Skeletal muscle tissue (tissue), 4 donors: ENCODE measurements around the gene TSSC4. TPM values are rescaled to one million over a fixed set of nuclear protein-coding genes. Genes with fewer than 3 reads are reported as not detected.

ENCODE experiments used
- H3K27ac ChIP-seq: one replicate; pipeline ENCODE4 v1.7.0; 2013; ENCODE audit warnings: mild to moderate bottlenecking, low read depth, low read length, inconsistent platforms
- H3K27me3 ChIP-seq, 3 donors: one replicate each; pipeline ENCODE4 v1.7.0; 2013; ENCODE audit warnings: low read length in 3 of 3; ENCODE audit not compliant: control insufficient read depth in 3 of 3, insufficient read depth in 3 of 3
- H3K36me3 ChIP-seq, 3 donors: one replicate each; pipeline ENCODE4 v1.7.0; 2013; ENCODE audit warnings: low read length in 3 of 3; ENCODE audit not compliant: control insufficient read depth in 3 of 3, insufficient read depth in 3 of 3
- H3K4me1 ChIP-seq, 3 donors: one replicate each; pipeline ENCODE4 v1.7.0; 2013; ENCODE audit warnings: low read length in 3 of 3, mild to moderate bottlenecking in 3 of 3; ENCODE audit not compliant: control insufficient read depth in 3 of 3, insufficient read depth in 3 of 3
- H3K4me3 ChIP-seq, 3 donors: one replicate each; pipeline ENCODE4 v1.7.0; 2013; ENCODE audit warnings: low read length in 3 of 3
- H3K9ac ChIP-seq, 3 donors: one replicate each; pipeline ENCODE4 v1.7.0; 2013; ENCODE audit warnings: low read length in 3 of 3, mild to moderate bottlenecking in 3 of 3, moderate library complexity in 2 of 3, low read depth in 1 of 3
- H3K9me3 ChIP-seq, 3 donors: one replicate each; pipeline ENCODE4 v1.7.0; 2013; ENCODE audit warnings: low read length in 3 of 3; ENCODE audit not compliant: control insufficient read depth in 3 of 3
- total RNA-seq: library from RNA; depleted of rRNA; stranded (reverse); fragments of >200 nt; gene quantifications from one replicate; pipeline ENCODE4 v1.2.3, GENCODE V29; 2014
- donor health status: Osteomylitis.

TSSC4 gene
- total RNA-seq, 1 donor from 2014 or later, result 23.5 TPM

DNA sequence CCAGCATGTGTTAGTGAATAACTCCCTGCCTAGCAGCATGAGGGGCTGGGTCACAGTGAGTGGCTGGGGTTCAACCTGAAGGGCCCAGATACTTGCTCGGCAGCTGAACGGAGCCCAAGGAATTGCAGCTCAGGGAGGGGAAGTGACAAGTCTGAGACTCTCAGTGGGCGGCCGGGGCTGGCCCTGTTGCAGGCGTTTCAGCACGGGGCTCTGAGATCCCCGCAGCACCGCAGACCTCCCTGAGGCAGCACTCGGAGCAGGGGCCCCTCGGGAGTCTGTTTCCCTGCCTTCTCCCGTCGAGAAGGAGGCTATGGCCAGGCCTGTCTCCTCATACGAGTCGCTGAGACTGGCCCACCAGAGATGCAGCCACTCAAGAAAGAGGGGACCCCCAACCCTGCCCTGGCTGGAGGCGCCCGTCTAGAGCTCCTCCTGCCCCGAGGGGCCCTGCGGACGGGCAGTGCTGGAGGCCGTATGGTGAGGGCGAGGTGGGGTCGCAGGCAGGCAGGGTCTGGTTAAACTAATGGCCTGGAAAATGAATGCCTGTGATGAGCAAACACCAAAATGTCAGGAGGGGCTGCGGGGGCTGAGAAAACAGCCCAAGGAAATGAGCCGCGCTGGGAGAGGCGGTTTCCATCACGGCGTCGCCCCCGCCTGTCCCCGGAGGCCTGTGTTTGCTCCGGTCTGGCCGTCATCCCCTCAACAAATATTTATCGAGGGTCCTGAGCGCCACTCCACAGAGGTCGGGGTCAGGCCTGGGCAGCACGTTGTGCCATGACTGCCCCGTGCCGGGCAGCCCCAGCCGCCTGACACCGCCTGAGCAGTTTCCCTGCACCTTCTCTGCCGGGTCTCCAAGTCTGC, 9.3 kb downstream of the TSSC4 start:
- H3K9me3 ChIP-seq, result no peaks in the 10 kb centered on the region
- peaks cover 0 to 9% (median 8%) of the 10 kb centered on the region in 3 donors for H3K27me3 ChIP-seq
- no peak overlapping the region for H3K4me3 ChIP-seq
- no peak overlapping the region for H3K27ac ChIP-seq
- H3K9ac ChIP-seq, result no peak overlapping the region
- H3K4me1 ChIP-seq, result peaks cover 0 to 4% (median 0%) of the 10 kb centered on the region in 3 donors
- H3K36me3 ChIP-seq, result no peaks in the 10 kb centered on the region

GRCh38 chr11:2410616-2411015, 10.1 kb downstream of the TSSC4 start:
- H3K27me3 ChIP-seq, result peaks cover 0 to 12% (median 9%) of the 10 kb centered on the region in 3 donors
- H3K9me3 ChIP-seq, result no peaks in the 10 kb centered on the region
- H3K4me1 ChIP-seq, result peaks cover 0 to 4% (median 0%) of the 10 kb centered on the region in 3 donors
- H3K9ac ChIP-seq, result no peak overlapping the region
- H3K4me3 ChIP-seq, result no peak overlapping the region
- no peak overlapping the region for H3K27ac ChIP-seq
- no peaks in the 10 kb centered on the region for H3K36me3 ChIP-seq

GRCh38 chr11:2411446-2412305, 11.1 kb downstream of the TSSC4 start:
- H3K9ac ChIP-seq, result no peak overlapping the region
- H3K9me3 ChIP-seq, result no peaks in the 10 kb centered on the region
- no peaks in the 10 kb centered on the region for H3K36me3 ChIP-seq
- H3K4me3 ChIP-seq, result no peak overlapping the region
- peaks cover 0 to 4% (median 0%) of the 10 kb centered on the region in 3 donors for H3K4me1 ChIP-seq
- H3K27me3 ChIP-seq, result peaks cover 0 to 19% (median 15%) of the 10 kb centered on the region in 3 donors
- no peak overlapping the region for H3K27ac ChIP-seq

DNA sequence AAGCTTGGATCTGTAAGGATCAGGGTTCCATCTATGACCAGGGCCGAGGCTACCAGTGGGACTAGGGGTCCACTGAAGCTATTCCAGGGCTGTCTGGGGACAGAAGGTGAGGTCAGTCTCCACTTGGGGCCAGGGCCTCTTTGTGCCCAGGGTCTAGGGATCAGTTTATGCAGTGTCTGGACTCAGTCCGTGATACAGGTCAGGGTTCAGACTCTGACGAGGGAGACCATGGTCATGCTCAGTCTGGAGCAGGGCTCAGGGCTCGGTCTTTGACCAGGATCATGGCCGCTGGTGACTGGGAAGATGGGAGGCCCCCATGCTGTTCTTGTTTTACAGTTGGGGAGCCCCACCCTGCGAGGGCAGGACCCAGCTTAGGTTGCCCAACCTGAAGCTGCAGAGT, 11.8 kb downstream of the TSSC4 start:
- H3K4me3 ChIP-seq, result no peak overlapping the region
- H3K9me3 ChIP-seq, result no peaks in the 10 kb centered on the region
- no peak overlapping the region for H3K9ac ChIP-seq
- H3K27me3 ChIP-seq, result peaks cover 0 to 19% (median 15%) of the 10 kb centered on the region in 3 donors
- H3K27ac ChIP-seq, result no peak overlapping the region
- H3K4me1 ChIP-seq, result peaks cover 0 to 4% (median 0%) of the 10 kb centered on the region in 3 donors
- no peaks in the 10 kb centered on the region for H3K36me3 ChIP-seq

DNA sequence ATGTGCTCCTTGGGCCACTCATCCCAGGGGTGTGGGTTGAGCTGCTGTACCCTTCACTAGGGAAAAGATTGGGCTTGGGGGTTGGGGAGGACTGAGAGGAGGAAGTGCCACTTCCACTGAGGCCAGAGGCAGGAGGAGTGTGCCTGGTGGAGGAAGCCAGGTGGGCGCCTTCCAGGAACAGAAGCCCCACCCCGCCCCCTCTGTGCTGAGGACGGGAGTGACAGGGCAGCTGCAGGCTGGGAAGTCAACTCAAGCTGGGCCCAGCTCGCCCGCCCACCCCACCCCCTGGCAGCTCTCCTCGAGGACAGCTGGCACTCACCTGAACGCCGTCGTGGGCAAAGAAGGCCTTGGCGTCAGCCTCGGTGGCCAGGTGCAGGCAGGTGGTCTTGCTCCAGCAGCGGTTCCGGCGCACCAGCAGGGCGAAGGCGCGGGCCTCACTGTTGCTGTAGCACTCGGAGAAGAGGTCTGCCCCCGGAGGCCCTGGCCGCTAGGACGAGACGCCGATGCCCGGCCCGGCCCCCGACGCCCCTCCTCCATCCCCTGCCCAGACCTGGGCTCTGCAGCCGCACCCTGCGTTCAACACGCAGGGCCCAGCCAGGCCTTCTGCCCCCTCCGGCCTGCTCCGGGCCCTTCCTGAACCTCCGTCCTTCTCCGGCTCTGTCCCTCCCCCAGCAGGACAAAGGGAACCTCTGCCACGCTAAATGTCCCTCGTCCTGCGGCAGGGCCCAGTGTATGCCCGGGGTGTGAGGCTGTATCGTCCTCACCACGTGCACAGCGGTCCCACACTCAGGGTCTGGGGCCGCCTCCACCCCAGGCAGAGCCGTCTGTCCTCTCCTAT, 13.4 kb downstream of the TSSC4 start:
- H3K9me3 ChIP-seq, result no peaks in the 10 kb centered on the region

GRCh38 chr11:2414616-2415015, 14.1 kb downstream of the TSSC4 start:
- Histone ChIP-seq H3K4me1 (peaks cover 0 to 4% (median under 1%) of the 10 kb centered on the region in 3 donors), H3K27ac (no peak overlapping the region), H3K9me3 (no peaks in the 10 kb centered on the region)

More for the DNA sequence above, 13.4 kb downstream of the TSSC4 start:
- peaks cover 0 to 16% (median 15%) of the 10 kb centered on the region in 3 donors for H3K27me3 ChIP-seq
- H3K9ac ChIP-seq, result peak overlapping the region in 1 of 3 donors; percentile 40
- no peak overlapping the region for H3K4me3 ChIP-seq
- no peak overlapping the region for H3K27ac ChIP-seq
- no peaks in the 10 kb centered on the region for H3K36me3 ChIP-seq
- peaks cover 0 to 4% (median 0%) of the 10 kb centered on the region in 3 donors for H3K4me1 ChIP-seq

DNA sequence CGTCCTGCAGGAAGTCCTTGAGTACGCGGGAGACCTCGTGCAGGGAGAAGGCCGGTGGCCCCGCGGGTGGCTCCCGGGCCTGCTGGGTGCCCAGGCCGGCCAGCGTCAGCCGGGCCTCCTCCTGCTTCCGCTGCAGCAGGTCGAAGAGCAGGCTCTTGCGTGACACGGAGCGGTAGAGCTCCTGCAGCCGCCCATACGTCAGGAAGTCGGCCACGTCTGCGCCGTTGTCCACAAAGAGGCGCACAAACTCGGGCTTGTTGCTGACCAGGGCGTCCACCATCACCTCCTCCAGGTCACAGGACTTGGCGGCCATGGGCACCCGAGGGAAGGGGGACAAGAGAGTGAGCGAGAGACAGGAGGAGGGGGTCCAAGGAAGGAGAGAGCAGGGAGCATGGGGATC, 14.6 kb downstream of the TSSC4 start:
- Histone ChIP-seq H3K9me3 (no peaks in the 10 kb centered on the region), H3K36me3 (no peaks in the 10 kb centered on the region), H3K27ac (no peak overlapping the region), H3K9ac (no peak overlapping the region), H3K4me3 (no peak overlapping the region), H3K27me3 (peaks cover 0 to 15% (median 12%) of the 10 kb centered on the region in 3 donors), H3K4me1 (peaks cover 4% of the 10 kb centered on the region in 3 donors)

More at GRCh38 chr11:2414616-2415015, 14.1 kb downstream of the TSSC4 start:
- no peak overlapping the region for H3K9ac ChIP-seq
- no peaks in the 10 kb centered on the region for H3K36me3 ChIP-seq
- peaks cover 0 to 15% (median 12%) of the 10 kb centered on the region in 3 donors for H3K27me3 ChIP-seq
- H3K4me3 ChIP-seq, result no peak overlapping the region

GRCh38 chr11:2415601-2416380, 15.2 kb downstream of the TSSC4 start:
- Histone ChIP-seq H3K9me3 (no peaks in the 10 kb centered on the region), H3K27me3 (peaks cover 0 to 15% (median 10%) of the 10 kb centered on the region in 3 donors), H3K36me3 (no peaks in the 10 kb centered on the region), H3K4me1 (peaks cover 4 to 9% (median 8%) of the 10 kb centered on the region in 3 donors), H3K9ac (no peak overlapping the region), H3K4me3 (no peak overlapping the region), H3K27ac (no peak overlapping the region)

GRCh38 chr11:2416765-2417164, 16.2 kb downstream of the TSSC4 start:
- Histone ChIP-seq H3K36me3 (no peaks in the 10 kb centered on the region), H3K27ac (no peak overlapping the region), H3K4me3 (no peak overlapping the region), H3K9me3 (no peaks in the 10 kb centered on the region), H3K27me3 (peaks cover 0 to 21% (median 7%) of the 10 kb centered on the region in 3 donors), H3K9ac (no peak overlapping the region), H3K4me1 (peaks cover 4 to 11% (median 8%) of the 10 kb centered on the region in 3 donors)
